Stromal cell of bone marrow (primary cell): ENCODE results near the gene NKAIN4.

ENCODE experiments used
- DNase-seq: peaks from one replicate; pipeline ENCODE4 v3.0.0-alpha.2; 2012; ENCODE audit warnings: low read depth

Gene NKAIN4

GRCh38 chr20:63287697-63288580, 33.7 kb upstream of the NKAIN4 start:
- no peak for DNase-seq

GRCh38 chr20:63286781-63287696, 32.8 kb upstream of the NKAIN4 start:
- no peak for DNase-seq

- no peak for DNase-seq
These were observed 31.7 kb upstream of the NKAIN4 start for GRCh38 chr20:63285636-63286615.

- DNase-seq: no peak
These were observed 30.8 kb upstream of the NKAIN4 start for GRCh38 chr20:63284981-63285524.

GRCh38 chr20:63284544-63284949, 30.3 kb upstream of the NKAIN4 start:
- DNase-seq: no peak

GRCh38 chr20:63284083-63284440, 29.8 kb upstream of the NKAIN4 start:
- DNase-seq: no peak

GRCh38 chr20:63283397-63284082, 29.3 kb upstream of the NKAIN4 start:
- no peak for DNase-seq

GRCh38 chr20:63282946-63283345, 28.7 kb upstream of the NKAIN4 start:
- DNase-seq: no peak

GRCh38 chr20:63281742-63282665, 27.7 kb upstream of the NKAIN4 start:
- no peak for DNase-seq

- DNase-seq: no peak
These were observed 26.8 kb upstream of the NKAIN4 start for GRCh38 chr20:63280929-63281545.

GRCh38 chr20:63280371-63280770, 26.1 kb upstream of the NKAIN4 start:
- no peak for DNase-seq

GRCh38 chr20:63279931-63280330, 25.7 kb upstream of the NKAIN4 start:
- no peak for DNase-seq

GRCh38 chr20:63278661-63279060, 24.4 kb upstream of the NKAIN4 start:
- DNase-seq: no peak

GRCh38 chr20:63277466-63278272, 23.4 kb upstream of the NKAIN4 start:
- DNase-seq: no peak

GRCh38 chr20:63276956-63277355, 22.7 kb upstream of the NKAIN4 start:
- no peak for DNase-seq

GRCh38 chr20:63275825-63276224, 21.6 kb upstream of the NKAIN4 start:
- no peak for DNase-seq

GRCh38 chr20:63274381-63275228, 20.3 kb upstream of the NKAIN4 start:
- no peak for DNase-seq
